ENCODE measurements around the gene SOX12. TPM values are rescaled to one million over a fixed set of nuclear protein-coding genes. Genes with fewer than 3 reads are reported as not detected.

SOX12 gene
- total RNA-seq, 1 donor from 2014 or later = 6.1 TPM

DNA sequence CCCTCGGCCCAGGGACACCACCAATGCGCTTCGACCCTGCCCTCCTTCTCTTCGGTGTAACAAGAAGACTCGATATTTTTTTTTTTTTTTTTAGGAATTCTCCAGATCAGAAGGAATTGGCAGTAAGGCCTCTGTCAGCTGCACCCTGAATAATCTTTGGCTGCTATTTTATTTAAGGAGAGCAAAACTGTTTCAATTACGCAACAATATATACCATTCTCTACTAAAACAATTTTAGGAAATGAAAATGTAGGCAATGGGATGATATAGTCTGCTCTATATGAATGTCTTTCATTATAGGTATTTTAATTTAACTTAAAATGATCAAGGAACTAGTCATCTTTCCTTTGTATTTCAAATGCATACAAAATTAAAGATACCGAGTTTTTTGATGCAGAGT, 14.7 kb upstream of the SOX12 start:
- ChIA-PET CTCF (interaction anchor here (2.4 kb wide), 1 partner anchor 20 kb away, joined by 9 read pairs; no protein-coding TSS in a partner anchor), POLR2A (interaction anchor here (0.5 to 2.3 kb wide), 6 partner anchors 11 to 34 kb away, joined by 3 to 23 read pairs (median 7); partner anchors contain the start of genes SOX12 and ZCCHC3)
- no peak for TF ChIP-seq CTCF (IDR thresholded peaks at IDR 0.05)
- Mint-ChIP-seq H3K27ac (peak overlapping the region; percentile 86), H3K9me3 (no peaks in the 10 kb centered on the region), H3K4me1 (peaks cover 18% of the 10 kb centered on the region), H3K4me3 (peak overlapping the region; percentile 86), H3K36me3 (ENCODE audit: low read depth) (no peaks in the 10 kb centered on the region), H3K27me3 (no peaks in the 10 kb centered on the region)
- ATAC-seq (ENCODE audit: low read depth) (no peak), DNase-seq (no peak)
- intact Hi-C loops (cut with micrococcal nuclease) = loop anchor here (1.0 kb wide), 4 partner anchors 13 to 43 kb away; partner anchors contain the start of gene ZCCHC3

- Mint-ChIP-seq H3K36me3 (ENCODE audit: low read depth) (no peaks in the 10 kb centered on the region), H3K27ac (no peak overlapping the region), H3K4me1 (peaks cover 18% of the 10 kb centered on the region), H3K27me3 (no peaks in the 10 kb centered on the region), H3K4me3 (no peak overlapping the region), H3K9me3 (no peaks in the 10 kb centered on the region)
- POLR2A ChIA-PET = interaction anchor here (1.1 kb wide), 1 partner anchor 13 kb away, joined by 3 read pairs; the partner anchor contains the start of gene SOX12
- intact Hi-C loops (cut with micrococcal nuclease) = no loop called here
- CTCF ChIA-PET = no interaction called here
- DNase-seq = no peak
- no peak for TF ChIP-seq CTCF (IDR thresholded peaks at IDR 0.05)
- ATAC-seq (ENCODE audit: low read depth) = no peak
Measured at GRCh38 chr20:311609-312008, 13.7 kb upstream of the SOX12 start.

DNA sequence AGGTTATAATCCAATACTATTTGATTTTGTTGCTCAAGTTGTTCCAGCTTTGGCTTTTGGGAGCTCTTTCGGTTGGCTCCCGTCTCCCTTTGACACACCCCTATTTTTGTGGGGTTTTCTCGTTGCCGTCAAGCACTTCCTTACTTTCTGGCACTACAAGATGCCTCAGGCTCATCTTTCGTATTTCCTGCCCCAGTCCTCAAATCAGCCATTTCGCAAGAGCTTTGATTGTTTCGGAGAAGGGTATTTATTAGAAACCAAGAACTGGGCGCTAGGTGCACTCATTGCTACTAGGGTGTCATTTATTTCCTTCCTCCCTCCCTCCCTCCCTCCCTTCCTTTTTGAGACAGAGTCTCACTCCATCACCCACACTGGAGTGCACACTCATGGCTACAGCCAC, 13.3 kb upstream of the SOX12 start:
- POLR2A ChIA-PET = interaction anchor here (1.1 kb wide), 1 partner anchor 13 kb away, joined by 3 read pairs; the partner anchor contains the start of gene SOX12
- Mint-ChIP-seq H3K4me3 (no peak overlapping the region), H3K27ac (no peak overlapping the region)

GRCh38 chr20:312866-313265, 12.5 kb upstream of the SOX12 start:
- no peaks in the 10 kb centered on the region for H3K27me3 Mint-ChIP-seq
- ChIA-PET CTCF (no interaction called here), POLR2A (interaction anchor here (0.7 kb wide), 1 partner anchor 12 kb away, joined by 5 read pairs; no protein-coding TSS in a partner anchor)
- intact Hi-C loops (cut with micrococcal nuclease) = no loop called here
- H3K36me3 Mint-ChIP-seq (ENCODE audit: low read depth) = no peaks in the 10 kb centered on the region
- H3K4me3 Mint-ChIP-seq = no peak overlapping the region
- H3K9me3 Mint-ChIP-seq = no peaks in the 10 kb centered on the region
- no peak overlapping the region for H3K27ac Mint-ChIP-seq
- ATAC-seq (ENCODE audit: low read depth) = no peak
- no peak for DNase-seq
- TF ChIP-seq CTCF (IDR thresholded peaks at IDR 0.05) = no peak
- peaks cover 18% of the 10 kb centered on the region for H3K4me1 Mint-ChIP-seq

More for the DNA sequence above, 13.3 kb upstream of the SOX12 start:
- no peaks in the 10 kb centered on the region for H3K9me3 Mint-ChIP-seq
- no peaks in the 10 kb centered on the region for H3K27me3 Mint-ChIP-seq
- CTCF ChIA-PET = no interaction called here
- H3K4me1 Mint-ChIP-seq = peaks cover 18% of the 10 kb centered on the region
- no peak for TF ChIP-seq CTCF (IDR thresholded peaks at IDR 0.05)
- no peaks in the 10 kb centered on the region for H3K36me3 Mint-ChIP-seq (ENCODE audit: low read depth)
- ATAC-seq (ENCODE audit: low read depth) (no peak), DNase-seq (no peak)
- intact Hi-C loops (cut with micrococcal nuclease) = no loop called here

GRCh38 chr20:313402-313801, 11.9 kb upstream of the SOX12 start:
- no peaks in the 10 kb centered on the region for H3K36me3 Mint-ChIP-seq (ENCODE audit: low read depth)
- no peak for DNase-seq
- TF ChIP-seq CTCF (IDR thresholded peaks at IDR 0.05) = no peak
- no peak overlapping the region for H3K4me3 Mint-ChIP-seq
- no peaks in the 10 kb centered on the region for H3K27me3 Mint-ChIP-seq
- H3K27ac Mint-ChIP-seq = no peak overlapping the region
- intact Hi-C loops (cut with micrococcal nuclease) = no loop called here
- peaks cover 18% of the 10 kb centered on the region for H3K4me1 Mint-ChIP-seq
- H3K9me3 Mint-ChIP-seq = no peaks in the 10 kb centered on the region
- ATAC-seq (ENCODE audit: low read depth) = no peak
- ChIA-PET CTCF (no interaction called here), POLR2A (interaction anchor here (0.7 kb wide), 1 partner anchor 13 kb away, joined by 5 read pairs; no protein-coding TSS in a partner anchor)
